Spinal cord (tissue), 10 donors: ENCODE measurements around the gene MGAT5. TPM values are rescaled to one million over a fixed set of nuclear protein-coding genes. Genes with fewer than 3 reads are reported as not detected.

ENCODE experiments used
- DNase-seq, 6 donors: peaks; one replicate each; pipeline versions ENCODE4 v3.0.0 to v3.0.0-alpha.2; 2013 to 2015; ENCODE audit warnings: low spot score in 6 of 6, low read depth in 4 of 6
- H3K27ac ChIP-seq: one replicate; pipeline ENCODE4 v1.5.1; 2013; ENCODE audit warnings: low read depth, low read length, control low read depth
- H3K27me3 ChIP-seq: one replicate; pipeline ENCODE4 v1.6.1; 2013; ENCODE audit warnings: low read length; ENCODE audit not compliant: control insufficient read depth, insufficient read depth
- H3K36me3 ChIP-seq: one replicate; pipeline ENCODE4 v1.6.1; 2013; ENCODE audit warnings: low read length; ENCODE audit not compliant: control insufficient read depth, insufficient read depth
- H3K4me1 ChIP-seq: one replicate; pipeline ENCODE4 v1.6.1; 2013; ENCODE audit warnings: low read length; ENCODE audit not compliant: control insufficient read depth, insufficient read depth
- H3K4me3 ChIP-seq: one replicate; pipeline ENCODE4 v1.5.1; 2013; ENCODE audit warnings: low read depth, low read length, control low read depth
- H3K9me3 ChIP-seq: one replicate; pipeline ENCODE4 v1.6.1; 2013; ENCODE audit warnings: low read length; ENCODE audit not compliant: control insufficient read depth, insufficient read depth
- WGBS: methylation state at CpG from one replicate; pipeline ENCODE4 v1.1.5; 2013; ENCODE audit warnings: missing lambda C conversion rate; ENCODE audit not compliant: insufficient coverage; 5-methylcytosine and 5-hydroxymethylcytosine counted together
- polyA plus RNA-seq, 2 donors: library from polyadenylated mRNA; unstranded; fragments of 120-200 nt; gene quantifications; one replicate each; pipeline ENCODE4 v1.2.1, GENCODE V29; 2013; ENCODE audit not compliant: insufficient read length in 2 of 2
- total RNA-seq, 2 donors: library from RNA; depleted of rRNA in 1 of 2; stranded (reverse); fragments of 120-200 nt in 1 of 2; fragments of >200 nt in 1 of 2; gene quantifications; one replicate each; pipeline versions ENCODE4 v1.2.3 to v1.2.4, GENCODE V29; 2013 to 2014
- donor health status: healthy.

Gene MGAT5
- total and polyA plus RNA-seq, 4 donors, result 45.8 to 76.6 (median 48.3) TPM

GRCh38 chr2:134455426-134455825 is 201.6 kb downstream of the MGAT5 start:
- peaks cover 12% of the 10 kb centered on the region for H3K4me1 ChIP-seq
- peaks cover 12% of the 10 kb centered on the region for H3K36me3 ChIP-seq
- WGBS, result 86% methylated on average over 9 of the region's 10 CpGs
- DNase-seq, result no peak
- no peak overlapping the region for H3K4me3 ChIP-seq
- no peaks in the 10 kb centered on the region for H3K9me3 ChIP-seq
- H3K27me3 ChIP-seq, result no peaks in the 10 kb centered on the region
- no peak overlapping the region for H3K27ac ChIP-seq

GRCh38 chr2:134457353-134457752 is 203.5 kb downstream of the MGAT5 start:
- Histone ChIP-seq H3K27me3 (no peaks in the 10 kb centered on the region), H3K4me1 (peaks cover 22% of the 10 kb centered on the region), H3K27ac (no peak overlapping the region), H3K36me3 (peaks cover 10% of the 10 kb centered on the region), H3K9me3 (no peaks in the 10 kb centered on the region), H3K4me3 (no peak overlapping the region)
- no peak for DNase-seq
- WGBS, result 97% methylated on average over 7 of the region's 7 CpGs

GRCh38 chr2:134457765-134458472 is 204.0 kb downstream of the MGAT5 start:
- DNase-seq, result no peak
- H3K9me3 ChIP-seq, result no peaks in the 10 kb centered on the region
- WGBS, result 97% methylated on average over 10 of the region's 18 CpGs
- H3K36me3 ChIP-seq, result peaks cover 10% of the 10 kb centered on the region
- no peak overlapping the region for H3K4me3 ChIP-seq
- H3K27ac ChIP-seq, result no peak overlapping the region
- no peaks in the 10 kb centered on the region for H3K27me3 ChIP-seq
- H3K4me1 ChIP-seq, result peaks cover 22% of the 10 kb centered on the region

GRCh38 chr2:134458473-134458853 is 204.6 kb downstream of the MGAT5 start:
- Histone ChIP-seq H3K27me3 (no peaks in the 10 kb centered on the region), H3K4me1 (peaks cover 22% of the 10 kb centered on the region), H3K4me3 (no peak overlapping the region), H3K9me3 (no peaks in the 10 kb centered on the region), H3K36me3 (peaks cover 10% of the 10 kb centered on the region), H3K27ac (no peak overlapping the region)
- no peak for DNase-seq
- no CpG with 5 or more reads among the region's 6 CpGs for WGBS

GRCh38 chr2:134458950-134459349 is 205.1 kb downstream of the MGAT5 start:
- no peaks in the 10 kb centered on the region for H3K9me3 ChIP-seq
- H3K4me3 ChIP-seq, result no peak overlapping the region
- peaks cover 10% of the 10 kb centered on the region for H3K36me3 ChIP-seq
- H3K4me1 ChIP-seq, result peaks cover 22% of the 10 kb centered on the region
- no peak overlapping the region for H3K27ac ChIP-seq
- 86% methylated on average over 8 of the region's 10 CpGs for WGBS
- no peak for DNase-seq
- H3K27me3 ChIP-seq, result no peaks in the 10 kb centered on the region

GRCh38 chr2:134459706-134460406 is 206.0 kb downstream of the MGAT5 start:
- WGBS, result 94% methylated on average over 10 of the region's 11 CpGs
- no peak for DNase-seq

GRCh38 chr2:134460583-134460998 is 206.7 kb downstream of the MGAT5 start:
- H3K4me1 ChIP-seq, result peaks cover 22% of the 10 kb centered on the region
- H3K9me3 ChIP-seq, result no peaks in the 10 kb centered on the region
- H3K4me3 ChIP-seq, result no peak overlapping the region
- peaks cover 10% of the 10 kb centered on the region for H3K36me3 ChIP-seq
- no peak overlapping the region for H3K27ac ChIP-seq
- DNase-seq, result peak; percentile 46 to 94 (median 58)
- WGBS, result 25% methylated on average over 8 of the region's 8 CpGs
- no peaks in the 10 kb centered on the region for H3K27me3 ChIP-seq

More at GRCh38 chr2:134459706-134460406, 206.0 kb downstream of the MGAT5 start:
- no peaks in the 10 kb centered on the region for H3K9me3 ChIP-seq
- no peak overlapping the region for H3K27ac ChIP-seq
- no peak overlapping the region for H3K4me3 ChIP-seq
- H3K27me3 ChIP-seq, result no peaks in the 10 kb centered on the region
- peaks cover 13% of the 10 kb centered on the region for H3K36me3 ChIP-seq
- peaks cover 22% of the 10 kb centered on the region for H3K4me1 ChIP-seq

- WGBS, result 45% methylated on average over 6 of the region's 6 CpGs
- no peak for DNase-seq
- no peaks in the 10 kb centered on the region for H3K9me3 ChIP-seq
- H3K36me3 ChIP-seq, result peaks cover 10% of the 10 kb centered on the region
- no peaks in the 10 kb centered on the region for H3K27me3 ChIP-seq
- no peak overlapping the region for H3K27ac ChIP-seq
- H3K4me3 ChIP-seq, result no peak overlapping the region
- peaks cover 22% of the 10 kb centered on the region for H3K4me1 ChIP-seq
Observed at GRCh38 chr2:134461511-134461910, 207.6 kb downstream of the MGAT5 start.

- peaks cover 22% of the 10 kb centered on the region for H3K4me1 ChIP-seq
- no peak overlapping the region for H3K27ac ChIP-seq
- H3K4me3 ChIP-seq, result no peak overlapping the region
- H3K36me3 ChIP-seq, result peaks cover 9% of the 10 kb centered on the region
- H3K27me3 ChIP-seq, result no peaks in the 10 kb centered on the region
- no peaks in the 10 kb centered on the region for H3K9me3 ChIP-seq
- DNase-seq, result no peak
- WGBS, result 94% methylated on average over 3 of the region's 6 CpGs
Observed at GRCh38 chr2:134462275-134462674, 208.4 kb downstream of the MGAT5 start.
